ENCODE measurements around the gene CXXC5.

GRCh38 chr5:139651043-139651834 lies 3.1 kb downstream of the CXXC5 start:
- TF ChIP-seq CTCF (conservative IDR thresholded peaks at IDR 0.05 in 1 of 2, IDR thresholded peaks at IDR 0.05 in 1 of 2; ENCODE audit: low read depth in 1 of 2, low read length in 2 of 2) (no peak), EZH2 (IDR thresholded peaks at IDR 0.05; ENCODE audit: low read length, missing control alignments) (no peak)
